K562 (cell line): ENCODE results near the gene LIN9. TPM values are rescaled to one million over a fixed set of nuclear protein-coding genes. Genes with fewer than 3 reads are reported as not detected.

ENCODE experiments used
- ARID4B ChIP-seq: sonication (generic); formaldehyde crosslinking; IDR thresholded peaks from 2 replicates; pipeline ENCODE4 v1.8.0; 2022; ENCODE audit warnings: mild to moderate bottlenecking, missing genetic modification reagents
- CEBPG ChIP-seq, 3 experiments: fragments of 200-800 bp in 1 of 3; sonication (Bioruptor generic) in 1 of 3; sonication (generic) in 1 of 3; formaldehyde crosslinking in 1 of 3; IDR thresholded peaks in 2 of 3; conservative IDR thresholded peaks in 1 of 3; 2 replicates each; pipeline versions ENCODE4 v1.6.1 to v1.8.0; 2016 to 2022; ENCODE audit warnings: missing compliant biosample characterization in 2 of 3, missing genetic modification characterization in 2 of 3, mild to moderate bottlenecking in 1 of 3, missing genetic modification reagents in 1 of 3
- CHD2 ChIP-seq: IDR thresholded peaks from 2 replicates; pipeline ENCODE4 v1.6.1; 2011; ENCODE audit warnings: low read depth, low read length
- CLOCK ChIP-seq: fragments of 250-450 bp; sonication (Bioruptor Pico); IDR thresholded peaks from 2 replicates; pipeline ENCODE4 v1.4.0; 2020; ENCODE audit warnings: mild to moderate bottlenecking, moderate library complexity, borderline replicate concordance
- E2F8 ChIP-seq: fragments of 450-650 bp; IDR thresholded peaks from 2 replicates; pipeline ENCODE4 v1.7.1; 2018; ENCODE audit warnings: mild to moderate bottlenecking, low read depth; ENCODE audit not compliant: partially characterized antibody
- IRF9 ChIP-seq: fragments of 450-650 bp; IDR thresholded peaks from 2 replicates; pipeline ENCODE4 v1.6.1; 2016; ENCODE audit warnings: missing biosample characterization, missing genetic modification characterization
- SMARCA5 ChIP-seq: fragments of 450-650 bp; IDR thresholded peaks from 2 replicates; pipeline ENCODE4 v1.6.1; 2016
- SRSF1 ChIP-seq: fragments of 200-400 bp; formaldehyde crosslinking; IDR thresholded peaks from 2 replicates; pipeline ENCODE4 v1.6.1; 2017; ENCODE audit warnings: mild to moderate bottlenecking, low read depth, low read length, moderate library complexity
- ZKSCAN1 ChIP-seq: fragments of 150-350 bp; IDR thresholded peaks from 2 replicates; pipeline ENCODE4 v1.6.1; 2016; ENCODE audit warnings: low read depth, low read length
- ZNF239 ChIP-seq: fragments of 250-450 bp; sonication (Bioruptor Pico); IDR thresholded peaks from 2 replicates; pipeline ENCODE4 v1.4.0; 2020; ENCODE audit warnings: mild to moderate bottlenecking
- polyA plus RNA-seq, 8 experiments: library from polyadenylated mRNA; depleted of rRNA in 4 of 8; stranded (reverse) in 5 of 8; unstranded in 3 of 8; fragments of >200 nt; fragmentation: Nextera tagmentation in 2 of 8; fragmentation: Illumina TruSeq in 1 of 8; extraction: Ambion mirVana in 2 of 8; extraction: Trizol in 1 of 8; gene quantifications; 2 replicates each; pipeline versions ENCODE4 v1.2.1 to v1.2.3, GENCODE V29; 2011 to 2014; ENCODE audit warnings: inconsistent platforms in 1 of 8, missing spikeins in 1 of 8
- total RNA-seq, 7 experiments: library from RNA; depleted of rRNA in 6 of 7; stranded (reverse); fragments of >200 nt in 6 of 7; fragmentation: Illumina TruSeq in 2 of 7; extraction: Trizol in 2 of 7; gene quantifications; 2 replicates each; pipeline versions ENCODE4 v1.2.1 to v1.2.3, GENCODE V29; 2011 to 2021; ENCODE audit warnings: low replicate concordance in 1 of 7

LIN9 gene
- total and polyA plus RNA-seq, 9 of the 15 experiments (the other 6 are each of a cell fraction or from before 2014, with no cell fraction given) = 18.8 to 33.0 (median 25.5) TPM

GRCh38 chr1:226185141-226186036 is 123.6 kb downstream of the LIN9 start (continued):
- TF ChIP-seq IRF9 (tag) (no peak), CLOCK (CRISPR knock-in tag) (no peak), E2F8 (no peak), ZNF239 (CRISPR knock-in tag) (no peak), SMARCA5 (0 out of 2 replicates have a peak, but pooled peaks have one; percentile 26), SRSF1 (no peak), ZKSCAN1 (no peak), CHD2 (no peak), ARID4B (CRISPR knock-in tag) (no peak), CEBPG (CRISPR knock-in tag; IDR thresholded peaks at IDR 0.05) (no peak), CEBPG (tag; conservative IDR thresholded peaks at IDR 0.05 in 1 of 2, IDR thresholded peaks at IDR 0.05 in 1 of 2) (peak; percentile 54 to 66; a peak in 3 of 4 replicates)
